MCF 10A (cell line): Measurements from ENCODE around the gene SCLT1. TPM values are rescaled to one million over a fixed set of nuclear protein-coding genes. Genes with fewer than 3 reads are reported as not detected.

ENCODE experiments used
- BruUV-seq: library from RNA; stranded (reverse); fragments of 400-500 nt; replicated peaks from 2 replicates; lab custom pipeline; 2021; lab: Mats Ljungman, UMichigan
- CTCF ChIA-PET: fragments of 300-600 bp; sonication (Branson Sonifier 250); formaldehyde crosslinking; extraction: SDS; loops from one replicate; lab custom pipeline; 2021; ENCODE audit warnings: antibody characterized with exemption, inconsistent platforms; lab: Yijun Ruan, JAX
- POLR2A ChIA-PET: fragments of 300-600, 350-650 bp; sonication (Branson Sonifier 250); formaldehyde crosslinking; extraction: SDS; loops from one replicate; lab custom pipeline; 2020; ENCODE audit warnings: antibody characterized with exemption, inconsistent platforms; lab: Yijun Ruan, JAX
- DNase-seq: peaks from one replicate; pipeline ENCODE4 v3.0.0-alpha.2; 2018; ENCODE audit not compliant: unreplicated experiment
- H3K27ac Mint-ChIP-seq: one replicate; pipeline ENCODE4 v1.8.0; 2022; ENCODE audit warnings: mild to moderate bottlenecking, low read depth, mixed read lengths; ENCODE audit not compliant: unreplicated experiment
- H3K27me3 Mint-ChIP-seq: one replicate; pipeline ENCODE4 v1.8.0; 2022; ENCODE audit warnings: mixed read lengths; ENCODE audit not compliant: insufficient read depth, unreplicated experiment
- H3K36me3 Mint-ChIP-seq: one replicate; pipeline ENCODE4 v1.8.0; 2022; ENCODE audit warnings: mild to moderate bottlenecking, moderate library complexity, mixed read lengths; ENCODE audit not compliant: insufficient read depth, unreplicated experiment
- H3K4me1 Mint-ChIP-seq: one replicate; pipeline ENCODE4 v1.8.0; 2022; ENCODE audit warnings: mixed read lengths; ENCODE audit not compliant: insufficient read depth, unreplicated experiment
- H3K4me3 Mint-ChIP-seq: one replicate; pipeline ENCODE4 v1.8.0; 2022; ENCODE audit warnings: mild to moderate bottlenecking, moderate library complexity, mixed read lengths; ENCODE audit not compliant: unreplicated experiment
- H3K9me3 Mint-ChIP-seq: one replicate; pipeline ENCODE4 v1.8.0; 2022; ENCODE audit warnings: mixed read lengths; ENCODE audit not compliant: unreplicated experiment
- CTCF ChIP-seq: fragments of 200-600 bp; IDR thresholded peaks from one replicate; pipeline ENCODE4 v1.8.0; 2022; ENCODE audit warnings: antibody characterized with exemption, mild to moderate bottlenecking; ENCODE audit not compliant: unreplicated experiment
- intact Hi-C: fragments of 100-400 bp; cut with micrococcal nuclease; formaldehyde crosslinking; loops from 2 replicates; pipeline ENCODE4 v1.14.1; 2022
- total RNA-seq: library from RNA; stranded (reverse); gene quantifications from 2 replicates; pipeline ENCODE4 v1.2.3, GENCODE V29; 2022

SCLT1 gene
- total RNA-seq, 1 experiment from 2014 or later, result 20.7 TPM

GRCh38 chr4:128853741-128854140, 239.6 kb downstream of the SCLT1 start:
- Mint-ChIP-seq H3K27ac (no peak overlapping the region), H3K9me3 (no peaks in the 10 kb centered on the region), H3K4me1 (no peaks in the 10 kb centered on the region), H3K36me3 (peaks cover 89% of the 10 kb centered on the region), H3K27me3 (no peaks in the 10 kb centered on the region), H3K4me3 (no peak overlapping the region)
- intact Hi-C loops, result no loop called here
- DNase-seq, result no peak
- ChIA-PET POLR2A (interaction anchor here (0.7 kb wide), 2 partner anchors 27 to 41 kb away, joined by 3 read pairs; no protein-coding TSS in a partner anchor), CTCF (interaction anchor here (0.6 to 2.4 kb wide), 2 partner anchors 10 to 12 kb away, joined by 3 to 13 read pairs; no protein-coding TSS in a partner anchor)
- BruUV-seq, result no TSS peak
- TF ChIP-seq CTCF, result no peak

GRCh38 chr4:128850252-128850651, 243.1 kb downstream of the SCLT1 start:
- CTCF ChIA-PET, result interaction anchor here (0.6 to 2.7 kb wide), 5 partner anchors 13 to 387 kb away, joined by 3 to 15 read pairs (median 3); no protein-coding TSS in a partner anchor
- H3K4me3 Mint-ChIP-seq, result no peak overlapping the region
- H3K27me3 Mint-ChIP-seq, result no peaks in the 10 kb centered on the region
- intact Hi-C loops, result no loop called here
- DNase-seq, result no peak
- H3K27ac Mint-ChIP-seq, result no peak overlapping the region
- H3K36me3 Mint-ChIP-seq, result peaks cover 90% of the 10 kb centered on the region
- H3K4me1 Mint-ChIP-seq, result peaks cover 20% of the 10 kb centered on the region
- POLR2A ChIA-PET, result no interaction called here
- BruUV-seq, result no TSS peak
- no peak for TF ChIP-seq CTCF
- H3K9me3 Mint-ChIP-seq, result no peaks in the 10 kb centered on the region

GRCh38 chr4:128848461-128848860, 244.9 kb downstream of the SCLT1 start:
- no peak for DNase-seq
- POLR2A ChIA-PET, result no interaction called here
- Mint-ChIP-seq H3K9me3 (no peaks in the 10 kb centered on the region), H3K27me3 (no peaks in the 10 kb centered on the region), H3K4me3 (no peak overlapping the region), H3K27ac (no peak overlapping the region), H3K4me1 (peaks cover 20% of the 10 kb centered on the region), H3K36me3 (peaks cover 95% of the 10 kb centered on the region)
- TF ChIP-seq CTCF, result no peak
- intact Hi-C loops, result no loop called here
- BruUV-seq, result no TSS peak
- CTCF ChIA-PET, result interaction anchor here (2.7 kb wide), 1 partner anchor 15 kb away, joined by 15 read pairs; no protein-coding TSS in a partner anchor

GRCh38 chr4:128847082-128847724, 246.1 kb downstream of the SCLT1 start:
- H3K27me3 Mint-ChIP-seq, result no peaks in the 10 kb centered on the region
- H3K4me1 Mint-ChIP-seq, result peaks cover 20% of the 10 kb centered on the region
- H3K9me3 Mint-ChIP-seq, result no peaks in the 10 kb centered on the region
- DNase-seq, result peak; percentile 67
- H3K36me3 Mint-ChIP-seq, result peaks cover 94% of the 10 kb centered on the region
- intact Hi-C loops, result no loop called here
- no peak for TF ChIP-seq CTCF
- no peak overlapping the region for H3K4me3 Mint-ChIP-seq
- POLR2A ChIA-PET, result interaction anchor here (1.3 kb wide), 1 partner anchor 35 kb away, joined by 5 read pairs; no protein-coding TSS in a partner anchor
- peak overlapping the region; percentile 22 for H3K27ac Mint-ChIP-seq
- no TSS peak for BruUV-seq
- CTCF ChIA-PET, result interaction anchor here (0.7 kb wide), 1 partner anchor 30 kb away, joined by 3 read pairs; no protein-coding TSS in a partner anchor
